GM18505 (cell line): ENCODE results near the gene ECE1.
"Not testable (repeated sequence)": the region's sequence is repeated elsewhere in the genome, so short reads cannot be mapped to it uniquely, and the experiment has no call there.

ENCODE experiments used
- ATAC-seq: cut with Tn5 transposase; IDR thresholded peaks from one replicate; pipeline ENCODE4 v1.9.1; 2021; ENCODE audit not compliant: unreplicated experiment
- POLR2A ChIP-seq: IDR thresholded peaks from 4 replicates; pipeline ENCODE4 v1.6.1; 2011; ENCODE audit warnings: borderline replicate concordance; ENCODE audit not compliant: insufficient read depth, insufficient read length; ENCODE audit errors: extremely low read depth

Gene ECE1

DNA sequence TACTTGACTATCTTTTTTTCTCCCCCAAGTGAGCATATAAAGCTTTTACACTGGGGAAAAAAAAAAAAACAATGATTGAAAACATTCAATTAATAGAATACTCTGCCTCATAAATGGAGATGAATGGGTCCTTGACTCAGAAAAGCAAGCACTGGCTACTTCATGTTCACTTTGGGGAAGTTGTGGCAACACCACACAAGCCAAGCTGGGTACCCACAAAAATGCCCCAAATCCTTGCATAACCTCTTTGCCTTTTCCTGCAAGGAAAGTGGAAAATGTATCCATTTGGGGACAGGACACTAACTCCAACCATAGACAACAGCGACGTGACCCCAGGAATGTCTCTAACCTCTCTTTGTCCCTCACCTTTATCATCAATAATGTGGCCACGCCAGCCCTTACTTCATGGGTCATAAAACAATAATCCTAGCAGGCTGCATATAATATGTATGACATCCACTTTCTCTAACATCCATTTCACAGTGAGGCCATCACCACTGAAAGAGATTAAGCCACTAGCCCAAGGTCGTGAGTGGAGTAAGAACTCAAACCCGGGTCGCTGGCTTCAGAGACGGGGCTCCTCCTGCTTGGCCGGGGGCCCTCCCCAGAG lies 2.3 kb downstream of the ECE1 start:
- ATAC-seq = no peak
- TF ChIP-seq POLR2A = no peak

DNA sequence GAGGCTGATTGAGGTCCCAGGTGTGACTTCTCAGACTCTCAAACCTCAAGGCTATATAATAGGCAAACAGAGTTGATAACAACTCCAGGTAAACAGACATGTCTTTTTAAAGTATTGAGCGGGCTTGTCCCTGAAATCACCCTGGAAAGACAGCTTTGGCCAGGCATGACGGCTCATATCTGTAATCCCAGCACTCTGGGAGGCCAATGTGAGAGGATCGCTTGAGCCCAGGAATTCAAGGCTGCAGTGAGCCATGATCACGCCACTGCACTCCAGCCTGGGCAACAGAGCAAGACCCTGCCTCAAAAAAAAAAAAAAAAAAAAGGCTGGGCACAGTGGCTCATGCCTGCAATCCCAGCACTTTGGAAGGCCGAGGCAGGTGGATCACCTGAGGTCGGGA lies 4.9 kb downstream of the ECE1 start:
- ATAC-seq = not testable (repeated sequence)

DNA sequence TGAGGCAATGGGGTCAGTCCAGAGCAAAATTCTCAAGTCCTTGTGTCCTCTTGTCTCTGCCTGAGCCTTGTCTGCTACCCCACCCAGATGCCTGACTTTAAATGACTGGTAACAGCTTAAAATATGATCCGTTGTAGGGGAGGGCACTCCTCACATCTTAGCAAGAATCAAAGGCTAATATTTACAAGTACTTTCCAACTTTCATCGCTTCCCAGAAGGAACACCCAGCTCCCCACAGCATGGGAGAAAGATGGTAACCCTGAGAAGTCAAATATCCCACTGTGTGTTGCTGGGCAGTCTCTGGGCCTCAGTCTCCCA lies 5.2 kb downstream of the ECE1 start:
- ATAC-seq = no peak
- no peak for TF ChIP-seq POLR2A

- no peak for ATAC-seq
- no peak for TF ChIP-seq POLR2A
These were observed 5.8 kb downstream of the ECE1 start for GRCh38 chr1:21284206-21285054.

DNA sequence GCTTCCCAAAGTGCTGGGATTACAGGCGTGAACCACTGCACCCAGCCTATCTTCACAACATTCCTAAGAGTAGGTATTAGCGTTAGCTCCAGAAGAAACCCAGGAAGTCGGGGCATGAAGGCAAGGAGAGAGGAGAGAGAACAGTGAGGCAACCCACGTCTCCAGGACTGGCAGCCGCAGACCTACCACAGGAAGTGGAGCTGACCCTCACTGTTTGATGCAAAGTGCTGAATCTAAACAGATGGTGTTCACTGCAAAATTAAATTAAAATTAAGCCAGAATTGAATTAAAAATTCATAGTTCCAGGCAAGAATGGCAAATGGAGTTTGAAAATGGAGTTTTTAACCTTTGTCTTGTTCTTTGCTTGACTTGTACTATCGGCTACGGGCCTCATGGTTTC lies 6.7 kb downstream of the ECE1 start:
- no peak for ATAC-seq

GRCh38 chr1:21282020-21282419 lies 8.2 kb downstream of the ECE1 start:
- ATAC-seq = not testable (repeated sequence)

More for the DNA sequence above, 6.7 kb downstream of the ECE1 start:
- no peak for TF ChIP-seq POLR2A

DNA sequence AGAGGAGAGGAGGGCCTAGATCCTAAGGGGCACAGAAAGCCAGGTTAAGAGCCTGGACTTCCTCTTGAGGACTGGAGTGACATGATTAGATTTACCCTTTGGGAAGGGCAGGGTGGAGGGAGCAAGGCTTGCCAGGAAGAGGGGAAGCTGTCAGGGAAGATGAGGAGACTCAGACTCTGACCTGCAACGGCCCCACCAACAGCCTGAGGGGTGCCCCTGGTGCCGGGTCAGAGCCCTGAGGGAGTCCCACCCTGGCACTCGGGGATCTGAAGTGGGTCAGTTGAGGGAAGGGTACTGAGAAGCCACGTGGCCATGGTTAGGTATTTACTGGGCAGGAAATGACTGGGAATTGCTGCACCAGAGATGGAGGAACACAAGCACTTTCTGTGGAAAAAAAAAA lies 9.8 kb downstream of the ECE1 start:
- TF ChIP-seq POLR2A = no peak
- ATAC-seq = no peak

DNA sequence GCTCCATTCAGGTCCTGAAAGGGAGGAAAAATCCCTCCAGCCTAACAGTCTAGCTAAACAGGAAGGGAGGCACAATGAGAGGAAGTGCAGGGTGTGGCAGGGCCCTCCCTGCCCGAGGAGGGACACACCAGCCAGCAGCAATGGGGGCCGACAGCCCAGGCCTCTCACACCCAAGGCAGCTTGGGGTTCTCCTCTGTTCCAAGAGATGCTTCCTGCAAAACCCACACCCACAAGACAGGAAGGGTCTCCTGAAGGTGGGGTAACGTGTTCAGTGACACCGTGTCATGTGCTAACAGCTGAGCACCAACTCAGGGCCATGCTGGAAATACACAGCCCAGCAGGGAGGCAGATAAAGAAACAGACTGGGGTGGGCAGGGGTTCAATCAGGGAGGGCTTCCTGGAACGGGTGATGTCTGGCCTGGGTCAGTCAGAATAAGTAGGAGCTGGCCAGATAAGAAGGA lies 10.2 kb downstream of the ECE1 start:
- TF ChIP-seq POLR2A = no peak

DNA sequence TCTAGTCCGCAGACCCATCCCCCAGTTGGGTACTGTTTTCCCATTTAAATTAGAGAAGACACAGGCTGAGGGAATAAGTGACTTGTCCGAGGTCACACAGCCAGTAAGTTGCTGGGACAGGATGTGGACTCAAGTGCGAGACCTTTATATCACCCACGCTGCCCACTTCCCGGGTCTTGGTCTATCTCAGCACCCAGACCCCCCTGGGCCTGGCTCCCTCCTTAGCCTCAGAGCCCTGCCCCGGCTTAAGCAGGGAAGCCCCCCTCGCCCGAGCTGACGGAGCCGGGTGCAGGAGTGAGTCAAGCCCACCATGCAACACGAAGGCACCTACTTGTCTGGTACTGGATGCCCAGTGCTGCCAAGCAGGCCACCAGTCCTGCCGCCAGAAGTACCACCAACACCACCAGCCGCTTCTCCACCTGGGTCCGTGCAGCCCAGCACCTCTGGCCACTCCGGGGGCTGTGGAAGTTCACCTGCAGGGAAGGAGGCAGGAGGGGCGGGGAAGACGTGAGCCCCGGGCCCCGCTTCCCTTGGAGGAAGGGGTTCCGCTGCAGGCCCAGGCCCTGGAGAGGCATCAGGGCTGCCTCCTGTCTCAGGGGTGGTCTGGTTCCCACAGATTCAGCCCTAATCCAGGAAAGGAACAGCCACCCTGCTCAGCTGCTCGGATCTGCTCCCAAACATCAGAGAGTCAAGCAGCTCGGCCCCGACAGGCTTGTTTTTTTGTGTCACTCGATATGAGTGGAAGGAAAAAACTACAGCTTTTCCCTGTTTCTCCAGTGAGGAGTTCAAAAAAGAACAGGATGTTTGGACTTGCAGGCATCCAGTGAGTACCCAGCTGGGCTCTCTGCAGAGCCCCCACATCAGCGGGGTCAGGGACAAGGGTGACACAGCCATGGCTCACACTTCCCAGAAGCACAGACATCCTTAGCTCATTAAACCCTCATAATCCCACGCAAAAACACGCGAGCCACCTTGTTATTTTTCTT lies 11.1 kb downstream of the ECE1 start:
- no peak for ATAC-seq
- TF ChIP-seq POLR2A = no peak

More for the DNA sequence above, 10.2 kb downstream of the ECE1 start:
- ATAC-seq = no peak

DNA sequence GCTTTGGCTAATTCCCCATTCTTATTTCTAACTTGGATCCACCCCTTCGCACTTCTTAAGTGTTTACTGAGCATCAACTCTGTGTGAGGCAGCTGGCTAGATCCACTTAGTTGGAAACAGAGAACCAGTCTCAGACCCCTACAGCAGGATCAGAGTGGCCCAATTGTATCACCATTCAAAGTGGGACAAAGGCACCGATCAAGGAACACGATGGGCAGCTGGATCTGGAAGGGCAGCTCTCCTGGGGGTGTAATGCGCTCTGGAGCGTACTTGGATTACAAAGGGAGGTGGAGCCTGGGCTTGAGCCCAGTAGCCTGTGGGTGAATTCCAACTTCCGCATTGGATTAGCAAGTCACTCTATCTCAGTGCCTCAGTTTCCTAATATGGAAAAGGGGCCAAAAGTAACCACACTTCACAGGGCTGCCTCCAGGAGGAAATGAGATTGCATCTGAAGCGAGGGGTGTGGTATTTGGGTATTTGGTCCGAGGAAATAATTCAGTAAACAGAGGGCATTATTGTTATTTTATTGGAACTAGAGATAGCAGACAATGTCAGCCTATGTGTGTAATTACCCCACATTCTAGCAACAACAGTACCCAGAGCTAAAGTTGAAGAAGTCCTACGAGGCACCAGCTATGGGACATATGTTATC lies 11.9 kb downstream of the ECE1 start:
- no peak for TF ChIP-seq POLR2A
- no peak for ATAC-seq

GRCh38 chr1:21277180-21277579 lies 13.1 kb downstream of the ECE1 start:
- ATAC-seq = no peak
- TF ChIP-seq POLR2A = no peak

GRCh38 chr1:21272540-21272939 lies 17.7 kb downstream of the ECE1 start:
- ATAC-seq = no peak
- TF ChIP-seq POLR2A = no peak

DNA sequence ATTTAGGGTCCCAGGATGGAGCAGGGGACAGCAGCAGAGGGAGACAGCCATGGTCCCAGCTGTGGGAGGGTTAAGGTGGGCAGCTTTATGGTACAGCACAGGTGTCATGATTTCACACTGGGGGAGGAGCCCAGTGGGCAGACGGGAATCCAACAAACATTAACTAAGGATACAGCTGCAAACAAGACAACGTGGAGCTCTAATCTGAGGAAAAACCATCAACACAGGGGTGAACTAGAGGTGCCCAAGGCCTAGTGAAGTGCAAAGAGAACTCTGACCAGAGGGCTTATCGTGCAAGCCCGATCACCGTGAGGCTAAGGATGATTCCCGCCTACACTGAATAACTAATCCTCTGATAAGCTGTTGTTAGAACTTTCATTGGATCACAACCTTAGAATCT lies 18.7 kb downstream of the ECE1 start:
- ATAC-seq = no peak
- TF ChIP-seq POLR2A = no peak
